HL-60/S4 treated with phorbol 12-myristate 13-acetate at 8.2 ng/mL for 4 days and 3 days (cell line): ENCODE measurements around the gene CRYBA2.

Experiments
- in situ Hi-C: fragments of 300-500 bp; cut with MboI; formaldehyde crosslinking; loops from 2 replicates; pipeline ENCODE4 v1.15.0; 2022; ENCODE audit warnings: low sequenced_read_pairs

The CRYBA2 gene

DNA sequence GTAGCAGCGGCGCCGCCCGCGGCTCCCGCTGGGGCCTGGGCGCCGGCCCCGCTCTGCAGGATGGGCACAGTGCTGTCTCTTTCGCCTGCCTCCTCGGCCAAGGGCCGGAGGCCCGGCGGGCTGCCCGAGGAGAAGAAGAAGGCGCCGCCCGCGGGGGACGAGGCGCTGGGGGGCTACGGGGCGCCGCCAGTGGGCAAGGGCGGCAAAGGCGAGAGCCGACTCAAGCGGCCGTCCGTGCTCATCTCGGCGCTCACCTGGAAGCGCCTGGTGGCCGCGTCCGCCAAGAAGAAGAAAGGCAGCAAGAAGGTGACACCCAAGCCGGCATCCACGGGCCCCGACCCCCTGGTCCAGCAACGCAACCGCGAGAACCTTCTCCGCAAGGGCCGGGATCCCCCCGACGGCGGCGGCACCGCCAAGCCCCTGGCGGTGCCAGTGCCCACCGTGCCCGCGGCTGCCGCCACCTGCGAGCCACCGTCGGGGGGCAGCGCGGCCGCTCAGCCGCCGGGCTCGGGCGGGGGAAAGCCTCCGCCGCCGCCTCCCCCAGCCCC, 33.4 kb downstream of the CRYBA2 start:
- in situ Hi-C loops, result no loop called here

DNA sequence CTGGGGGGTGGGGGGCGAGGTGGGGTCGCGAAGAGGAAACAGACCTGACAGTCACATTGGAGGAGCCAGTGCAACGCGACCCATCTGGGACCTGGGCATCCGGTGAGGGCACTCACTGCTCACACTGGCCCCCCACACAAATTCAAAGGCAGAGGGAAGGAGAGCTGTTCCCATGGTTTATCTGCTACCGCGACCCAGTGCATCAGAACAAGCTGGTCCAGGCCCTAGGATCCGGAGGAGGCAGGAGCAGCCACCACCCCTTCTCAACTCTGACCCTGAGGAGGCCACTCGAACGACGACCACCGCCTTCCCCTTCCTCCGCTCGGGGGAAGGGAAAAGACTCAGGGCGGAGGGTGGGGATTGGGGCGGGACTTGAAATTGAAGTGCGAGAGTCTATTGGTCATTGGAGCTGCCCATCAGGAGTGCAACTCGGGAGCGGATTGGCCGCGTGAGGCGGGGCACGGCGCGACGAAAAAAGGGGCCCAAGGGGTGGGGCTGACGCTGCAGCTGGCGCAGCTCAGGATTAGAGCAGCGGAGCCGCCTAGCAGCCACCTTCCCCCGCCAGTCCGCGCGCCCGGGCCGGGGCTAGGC, 34.0 kb downstream of the CRYBA2 start, which contains the start of gene CDK5R2:
Gene CDK5R2 (plus strand): TSS at position 526 of the 591 bp plus-strand sequence. CDS start 155 bp downstream, outside the sequence.
- in situ Hi-C loops, result no loop called here

DNA sequence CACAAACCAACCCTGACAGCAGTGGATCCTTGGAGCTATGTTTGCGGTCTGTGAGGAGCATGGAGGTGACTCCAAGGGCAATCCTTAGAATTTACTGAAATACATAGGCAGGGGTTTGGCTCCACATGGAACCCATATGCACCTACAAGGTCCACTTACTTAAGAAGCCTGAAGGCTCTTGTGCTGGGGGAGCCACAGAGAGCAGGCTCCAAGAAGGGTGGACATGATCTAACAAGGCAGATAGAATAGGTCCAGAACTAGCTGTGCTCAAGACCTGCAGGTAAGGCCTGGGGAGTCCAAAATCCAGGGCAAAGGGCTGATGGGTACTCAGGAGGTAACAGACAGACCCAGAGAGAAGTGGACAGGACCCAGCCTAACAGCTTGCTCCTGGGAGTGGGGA, 34.9 kb downstream of the CRYBA2 start:
- in situ Hi-C loops, result no loop called here

DNA sequence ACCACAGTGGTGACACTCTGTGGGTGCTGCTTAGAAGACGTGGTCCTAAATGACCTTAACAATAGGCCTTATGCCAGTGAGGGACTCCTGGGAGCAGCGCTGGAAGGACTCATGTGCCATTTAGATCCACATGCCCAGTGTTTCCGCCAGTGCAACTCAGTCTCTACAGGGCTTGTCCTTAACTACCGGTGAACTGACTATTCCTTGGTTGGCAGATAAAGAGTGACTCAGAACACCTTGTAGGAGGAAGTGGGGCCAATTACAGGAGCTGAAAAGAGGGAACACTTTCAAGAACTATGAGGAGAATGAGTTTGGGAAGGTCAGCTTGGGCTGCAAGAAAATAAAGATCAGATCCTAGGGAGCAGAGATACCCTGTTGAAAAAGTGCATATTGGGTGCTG, 35.6 kb downstream of the CRYBA2 start:
- in situ Hi-C loops, result no loop called here

DNA sequence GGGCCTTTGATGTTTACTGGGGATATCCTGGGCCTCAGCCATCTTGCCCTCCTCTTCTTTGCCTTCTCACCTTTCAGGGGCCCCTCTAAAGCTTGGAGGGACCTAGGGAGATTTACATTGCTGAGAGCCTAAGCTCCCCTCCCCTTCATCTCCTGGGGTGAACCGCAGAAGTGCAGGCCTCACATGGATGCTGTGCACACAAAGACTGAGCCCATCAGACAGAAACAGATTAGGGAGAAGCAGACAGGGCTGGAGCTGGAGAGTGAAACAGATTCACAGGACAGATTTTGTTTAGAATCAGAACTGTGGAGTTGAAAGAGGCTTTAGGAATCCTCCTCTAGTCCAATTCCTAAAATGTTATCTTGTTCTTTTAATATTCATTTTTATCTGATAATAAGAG, 37.2 kb downstream of the CRYBA2 start:
- in situ Hi-C loops, result no loop called here

DNA sequence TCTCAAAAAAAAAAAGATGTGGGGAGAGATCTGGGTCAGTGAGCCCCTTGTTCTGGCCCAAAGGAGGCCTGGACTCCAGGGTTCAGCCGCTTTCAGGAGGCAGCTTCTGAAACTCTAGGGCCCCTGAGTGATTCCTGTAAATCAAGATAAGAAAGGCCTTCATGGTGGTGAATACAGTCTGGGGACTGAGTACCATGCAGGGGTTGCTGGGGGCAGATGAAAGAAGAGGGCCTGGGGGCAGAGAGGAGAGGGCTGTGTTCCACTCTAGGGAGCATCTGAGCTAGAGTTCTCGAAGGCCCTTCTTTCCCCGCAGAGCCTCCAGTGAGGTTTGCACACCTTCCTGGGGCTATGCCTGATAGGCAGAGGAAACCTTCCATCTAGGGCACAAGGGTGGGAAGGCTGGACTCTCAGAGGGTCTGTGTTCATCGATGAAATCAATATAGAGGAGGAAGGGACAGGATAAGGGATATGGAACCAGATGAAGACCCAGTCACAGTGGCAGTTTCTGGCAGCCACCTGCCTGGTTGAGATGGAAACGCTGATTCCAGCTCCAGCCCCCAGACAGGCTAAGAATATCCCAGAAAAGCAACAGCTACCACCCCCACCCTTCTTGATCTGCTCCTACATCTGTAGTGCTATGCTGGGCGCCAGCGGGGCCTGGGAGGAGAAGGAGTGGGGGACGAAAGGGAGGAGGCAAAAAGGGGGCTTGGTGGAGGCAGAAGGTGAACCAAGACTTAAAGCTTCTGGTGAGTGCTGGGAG, 38.5 kb downstream of the CRYBA2 start:
- in situ Hi-C loops, result no loop called here

DNA sequence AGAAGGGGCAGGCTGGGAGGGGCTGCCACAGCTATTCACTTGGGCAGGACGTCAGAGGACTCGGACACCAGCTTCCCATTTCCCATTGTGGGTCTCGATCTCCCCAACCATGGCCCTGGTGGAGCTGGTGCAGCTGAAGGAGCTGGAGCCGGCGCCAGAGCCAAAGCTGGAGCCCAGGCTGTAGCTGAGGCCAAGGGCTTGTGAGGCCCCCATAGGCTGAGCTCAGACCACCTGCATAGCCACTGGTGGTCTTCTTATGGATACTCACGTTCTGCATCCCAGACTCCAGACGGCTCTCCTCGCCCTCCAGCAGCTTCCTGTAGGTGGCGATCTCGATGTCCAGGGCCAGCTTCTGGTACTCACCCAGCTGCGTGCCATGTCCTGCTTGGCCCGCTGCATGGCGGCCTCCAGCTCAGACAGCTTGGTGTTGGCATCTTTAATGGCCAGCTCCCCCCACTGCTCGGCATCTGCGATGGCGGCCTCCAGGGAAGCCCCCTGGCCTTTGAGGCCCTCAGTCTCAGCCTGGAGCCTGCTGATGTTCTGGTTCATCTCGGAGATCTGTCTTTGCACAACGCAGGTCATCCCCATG, 39.8 kb downstream of the CRYBA2 start:
- in situ Hi-C loops, result no loop called here

DNA sequence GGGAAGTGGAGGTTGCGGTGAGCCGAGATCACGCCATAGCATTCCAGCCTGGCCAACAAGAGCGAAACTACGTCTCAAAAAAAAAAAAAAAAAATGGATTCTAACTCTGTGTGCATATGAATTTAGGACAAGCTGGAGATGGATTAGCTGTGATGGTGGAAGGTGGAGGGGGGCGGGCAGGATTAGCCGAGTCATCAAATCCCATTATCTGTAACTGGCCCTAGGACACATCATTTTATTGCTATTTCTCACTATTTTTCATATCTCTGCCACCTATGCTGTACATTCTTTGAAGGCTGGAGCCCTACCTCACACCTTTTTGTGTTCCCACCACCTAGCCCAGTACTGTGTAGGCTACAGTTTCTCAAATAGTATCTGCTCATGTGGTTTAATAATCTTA, 41.1 kb downstream of the CRYBA2 start:
- in situ Hi-C loops, result no loop called here

DNA sequence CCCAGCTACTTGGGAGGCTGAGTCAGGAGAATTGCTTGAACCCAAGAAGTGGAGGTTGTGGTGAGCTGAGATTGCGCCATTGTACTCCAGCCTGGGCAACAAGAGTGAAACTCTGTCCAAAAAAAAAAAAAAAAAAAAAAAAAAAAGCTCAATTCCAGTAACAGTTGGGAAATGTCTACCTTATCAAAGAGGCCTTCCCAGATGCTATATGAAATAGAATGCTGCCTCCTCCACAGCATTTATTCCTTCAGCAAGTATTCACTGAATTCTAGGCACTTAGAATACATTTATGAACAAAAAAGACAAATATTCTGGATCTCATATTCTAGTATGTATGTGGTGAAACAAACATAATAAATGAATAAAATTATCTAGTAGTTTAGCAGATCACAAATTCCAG, 46.6 kb downstream of the CRYBA2 start:
- in situ Hi-C loops, result no loop called here

DNA sequence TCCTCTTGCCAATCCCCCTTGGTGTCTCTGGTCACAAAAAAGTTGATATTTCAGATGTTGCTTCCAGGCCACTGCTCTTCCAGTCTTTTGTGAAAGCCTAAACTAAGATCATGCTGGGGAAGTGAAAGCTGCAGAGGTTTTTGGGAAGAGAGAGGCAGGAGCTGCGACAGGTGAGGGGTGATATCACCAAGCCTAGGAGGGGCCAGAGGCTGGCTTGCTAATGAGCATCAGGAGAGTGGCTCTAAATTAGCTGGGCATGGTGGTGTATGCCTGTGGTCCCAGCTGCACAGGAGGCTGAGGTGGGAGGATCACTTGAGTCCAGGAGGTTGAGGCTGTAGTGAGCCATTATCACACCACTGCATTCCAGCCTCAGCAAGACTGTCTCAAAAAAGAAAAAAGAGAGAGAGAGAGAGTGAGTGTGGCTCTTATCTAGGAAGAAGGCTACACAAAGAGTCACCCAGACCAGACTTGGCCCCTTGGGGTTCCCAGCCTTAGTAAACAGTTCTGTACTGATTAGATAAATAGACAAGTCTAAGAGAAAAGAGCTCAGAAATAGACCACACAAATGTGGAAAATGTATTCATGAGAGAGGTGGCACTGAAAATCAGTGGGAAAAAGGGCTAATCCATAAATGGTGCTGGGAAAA, 48.3 kb downstream of the CRYBA2 start:
- in situ Hi-C loops, result no loop called here
